NCI-H2107 (cell line): Measurements from ENCODE around the gene ACTL9.
"Not testable (repeated sequence)": the region's sequence is repeated elsewhere in the genome, so short reads cannot be mapped to it uniquely, and the experiment has no call there.

Experiments
- DNase-seq: peaks from one replicate; lab custom pipeline; 2025; lab: John Stamatoyannopoulos, UW

Gene ACTL9, protein sequence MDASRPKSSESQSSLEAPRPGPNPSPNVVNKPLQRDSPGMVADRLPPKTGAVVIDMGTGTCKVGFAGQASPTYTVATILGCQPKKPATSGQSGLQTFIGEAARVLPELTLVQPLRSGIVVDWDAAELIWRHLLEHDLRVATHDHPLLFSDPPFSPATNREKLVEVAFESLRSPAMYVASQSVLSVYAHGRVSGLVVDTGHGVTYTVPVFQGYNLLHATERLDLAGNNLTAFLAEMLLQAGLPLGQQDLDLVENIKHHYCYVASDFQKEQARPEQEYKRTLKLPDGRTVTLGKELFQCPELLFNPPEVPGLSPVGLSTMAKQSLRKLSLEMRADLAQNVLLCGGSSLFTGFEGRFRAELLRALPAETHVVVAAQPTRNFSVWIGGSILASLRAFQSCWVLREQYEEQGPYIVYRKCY

DNA sequence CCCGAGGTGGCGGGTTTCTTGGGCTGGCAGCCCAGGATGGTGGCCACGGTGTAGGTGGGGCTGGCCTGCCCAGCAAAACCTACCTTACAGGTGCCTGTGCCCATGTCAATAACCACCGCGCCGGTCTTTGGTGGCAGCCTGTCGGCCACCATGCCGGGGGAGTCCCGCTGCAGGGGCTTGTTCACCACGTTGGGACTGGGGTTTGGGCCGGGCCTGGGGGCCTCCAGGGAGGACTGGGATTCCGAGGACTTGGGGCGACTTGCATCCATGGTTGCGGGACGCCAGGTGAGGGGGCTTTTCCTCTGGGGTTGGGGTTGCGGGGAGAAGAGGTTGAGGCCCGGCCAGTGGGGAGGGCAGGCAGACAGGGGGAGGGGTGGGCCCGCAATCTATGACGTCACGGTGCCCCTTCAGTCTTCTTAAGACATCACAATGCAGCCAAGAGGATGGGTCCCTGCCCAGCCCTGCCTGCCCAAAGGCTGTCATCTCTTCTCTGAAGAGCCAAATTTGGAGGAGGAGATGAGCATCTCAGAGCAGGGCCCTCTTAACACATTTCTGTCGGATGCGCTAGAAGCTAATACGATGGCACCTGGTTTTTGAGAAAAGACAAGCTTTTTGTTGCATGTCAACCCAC is at the start of gene ACTL9:
Gene ACTL9 (minus strand): TSS at position 363 of the 631 bp plus-strand sequence. CDS start 94 bp downstream, at position 269.
- no peak for DNase-seq

DNA sequence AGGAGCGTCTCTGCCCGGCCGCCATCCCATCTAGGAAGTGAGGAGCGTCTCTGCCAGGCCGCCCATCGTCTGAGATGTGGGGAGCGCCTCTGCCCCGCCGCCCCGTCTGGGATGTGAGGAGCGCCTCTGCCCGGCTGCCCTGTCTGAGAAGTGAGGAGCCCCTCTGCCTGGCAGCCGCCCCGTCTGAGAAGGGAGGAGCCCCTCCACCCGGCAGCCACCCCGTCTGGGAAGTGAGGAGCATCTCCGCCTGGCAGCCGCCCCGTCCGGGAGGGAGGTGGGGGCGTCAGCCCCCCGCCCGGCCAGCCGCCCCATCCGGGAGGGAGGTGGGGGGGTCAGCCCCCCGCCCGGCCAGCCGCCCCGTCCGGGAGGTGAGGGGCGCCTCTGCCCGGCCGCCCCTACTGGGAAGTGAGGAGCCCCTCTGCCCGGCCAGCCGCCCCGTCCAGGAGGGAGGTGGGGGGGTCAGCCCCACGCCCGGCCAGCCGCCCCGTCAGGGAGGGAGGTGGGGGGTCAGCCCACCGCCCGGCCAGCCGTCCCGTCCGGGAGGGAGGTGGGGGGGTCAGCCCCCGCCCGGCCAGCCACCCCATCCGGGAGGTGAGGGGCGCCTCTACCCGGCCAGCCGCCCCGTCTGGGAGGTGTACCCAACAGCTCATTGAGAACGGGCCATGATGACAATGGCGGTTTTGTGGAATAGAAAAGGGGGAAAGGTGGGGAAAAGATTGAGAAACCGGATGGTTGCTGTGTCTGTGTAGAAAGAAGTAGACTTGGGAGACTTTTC is 40.9 kb upstream of the ACTL9 start:
- DNase-seq, result not testable (repeated sequence)

DNA sequence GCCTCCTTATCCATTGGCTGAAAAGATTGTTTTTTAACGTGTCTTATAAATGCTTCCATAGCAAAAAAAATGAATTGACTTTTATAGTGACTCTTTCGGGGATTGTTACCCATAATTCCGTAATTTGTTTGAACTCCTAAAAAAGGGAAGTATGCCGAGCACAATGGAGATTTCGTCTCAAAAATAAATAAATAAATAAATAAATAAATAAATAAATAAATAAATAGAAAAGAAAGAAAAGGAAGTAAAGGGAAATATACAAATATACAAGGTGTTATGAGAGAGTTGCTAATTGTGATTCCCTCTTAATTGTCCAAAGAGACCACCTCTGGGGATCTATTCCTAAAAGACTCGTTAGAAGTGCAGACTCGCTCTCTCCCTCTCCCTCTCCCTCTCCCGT is 39.8 kb upstream of the ACTL9 start:
- no peak for DNase-seq

DNA sequence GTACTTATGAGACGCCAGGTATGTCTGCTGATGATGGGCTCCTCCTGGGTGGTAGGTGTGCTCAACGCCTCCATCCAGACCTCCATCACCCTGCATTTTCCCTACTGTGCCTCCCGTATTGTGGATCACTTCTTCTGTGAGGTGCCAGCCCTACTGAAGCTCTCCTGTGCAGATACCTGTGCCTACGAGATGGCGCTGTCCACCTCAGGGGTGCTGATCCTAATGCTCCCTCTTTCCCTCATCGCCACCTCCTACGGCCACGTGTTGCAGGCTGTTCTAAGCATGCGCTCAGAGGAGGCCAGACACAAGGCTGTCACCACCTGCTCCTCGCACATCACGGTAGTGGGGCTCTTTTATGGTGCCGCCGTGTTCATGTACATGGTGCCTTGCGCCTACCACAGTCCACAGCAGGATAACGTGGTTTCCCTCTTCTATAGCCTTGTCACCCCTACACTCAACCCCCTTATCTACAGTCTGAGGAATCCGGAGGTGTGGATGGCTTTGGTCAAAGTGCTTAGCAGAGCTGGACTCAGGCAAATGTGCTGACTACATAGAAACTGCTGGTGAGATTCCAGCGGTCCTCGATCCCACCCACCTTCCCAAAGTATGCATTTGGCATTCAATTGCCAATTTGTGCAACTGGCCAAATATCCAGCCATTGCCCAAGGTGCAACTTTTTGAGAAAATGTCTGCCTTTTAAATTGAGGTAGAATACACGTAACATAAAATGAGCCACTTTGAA is 33.0 kb upstream of the ACTL9 start:
- no peak for DNase-seq

DNA sequence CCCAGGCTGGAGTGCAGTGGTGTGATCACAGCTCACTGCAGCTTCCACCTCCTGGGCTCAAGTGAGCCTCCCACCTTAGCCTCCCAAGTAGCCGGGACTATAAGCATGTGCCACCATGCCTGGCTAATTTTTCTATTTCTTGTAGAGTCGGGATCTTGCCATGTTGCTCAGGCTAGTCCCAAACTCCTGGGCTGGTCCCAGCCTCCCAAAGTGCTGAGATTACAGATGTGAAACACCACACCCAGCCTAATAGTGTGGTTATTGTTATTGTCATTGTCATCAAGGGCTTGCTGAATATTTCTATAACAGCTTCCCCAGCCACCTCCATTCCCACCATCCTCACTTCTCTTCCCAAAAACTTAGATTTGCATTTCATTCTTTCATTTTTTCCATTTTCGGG is 25.7 kb upstream of the ACTL9 start:
- no peak for DNase-seq

DNA sequence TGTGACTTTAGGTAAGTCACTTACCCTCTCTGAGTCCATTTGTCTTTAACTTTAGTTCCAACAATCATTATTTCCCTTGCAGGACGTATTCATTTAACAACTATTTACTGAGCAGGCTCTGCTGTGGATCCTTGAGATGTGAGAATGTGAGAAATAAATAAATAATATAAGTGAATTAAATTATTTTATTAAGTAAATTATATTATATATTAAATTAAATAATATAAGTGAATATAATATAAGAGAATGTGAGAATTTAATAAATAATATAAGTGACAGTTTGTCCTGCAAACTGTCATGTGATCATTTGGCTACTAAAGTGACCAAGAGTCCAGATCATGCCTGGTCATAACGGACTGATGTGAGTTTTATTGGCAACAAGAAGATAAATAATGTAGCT is 23.4 kb upstream of the ACTL9 start:
- no peak for DNase-seq

DNA sequence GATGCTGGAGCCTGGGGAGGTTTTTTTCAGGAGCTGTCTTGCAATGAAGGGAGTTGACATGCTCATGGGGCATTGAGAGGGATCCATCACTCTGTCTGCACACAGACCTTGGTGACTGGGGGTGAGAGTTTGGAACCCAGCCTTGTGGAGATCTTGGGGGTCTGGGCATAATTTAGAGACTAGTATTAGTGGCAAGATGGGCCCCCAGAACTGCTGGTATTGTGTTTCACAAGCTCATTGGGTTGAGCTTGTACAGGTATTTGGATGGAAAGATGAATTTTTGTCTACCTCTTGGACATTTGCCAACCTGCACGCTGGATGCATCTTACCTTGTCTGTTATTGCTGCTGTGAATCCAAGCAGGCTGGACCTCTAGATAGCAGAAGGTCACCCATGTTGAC is 22.7 kb upstream of the ACTL9 start, which contains the start of gene OR2Z1:
Gene OR2Z1 (plus strand): TSS at position 301 of the 400 bp plus-strand sequence. CDS start 9,395 bp downstream, outside the sequence.
- no peak for DNase-seq

DNA sequence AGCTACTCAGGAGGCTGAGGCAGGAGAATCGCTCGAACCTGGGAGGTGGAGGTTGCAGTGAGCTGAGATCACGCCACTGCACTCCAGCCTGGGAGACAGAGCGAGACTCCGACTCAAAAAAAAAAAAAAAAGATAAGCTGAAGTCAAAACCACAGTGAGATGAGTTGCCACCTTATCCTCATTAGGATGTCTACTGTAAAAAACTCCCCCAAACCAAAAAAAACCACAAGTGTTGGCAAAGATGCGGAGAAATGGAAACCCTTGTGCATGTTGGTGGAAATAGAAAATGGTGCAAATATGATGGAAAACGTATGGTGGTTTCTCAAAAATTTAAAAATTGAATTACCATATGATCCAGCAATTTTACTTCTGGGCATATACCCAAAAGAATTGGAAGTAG is 11.7 kb upstream of the ACTL9 start:
- not testable (repeated sequence) for DNase-seq

DNA sequence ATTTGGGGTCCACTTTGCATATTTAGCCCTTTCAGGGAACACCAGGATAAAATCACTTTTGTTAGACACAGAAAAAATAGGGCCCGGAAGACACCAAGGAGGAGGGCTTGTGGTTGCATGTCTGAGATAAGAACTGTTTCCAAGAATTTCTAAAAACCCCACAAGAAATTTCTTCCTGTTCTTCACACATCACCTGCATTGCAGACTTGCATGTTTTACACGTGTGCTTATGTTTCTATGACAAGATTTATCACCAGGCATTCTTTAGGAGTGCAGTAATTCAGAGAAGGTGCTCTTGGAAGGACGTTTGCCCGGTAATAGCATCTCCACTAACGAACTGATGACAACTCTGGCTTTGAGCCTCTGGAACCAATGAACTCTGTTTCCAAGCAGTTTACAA is 7.1 kb upstream of the ACTL9 start:
- no peak for DNase-seq

DNA sequence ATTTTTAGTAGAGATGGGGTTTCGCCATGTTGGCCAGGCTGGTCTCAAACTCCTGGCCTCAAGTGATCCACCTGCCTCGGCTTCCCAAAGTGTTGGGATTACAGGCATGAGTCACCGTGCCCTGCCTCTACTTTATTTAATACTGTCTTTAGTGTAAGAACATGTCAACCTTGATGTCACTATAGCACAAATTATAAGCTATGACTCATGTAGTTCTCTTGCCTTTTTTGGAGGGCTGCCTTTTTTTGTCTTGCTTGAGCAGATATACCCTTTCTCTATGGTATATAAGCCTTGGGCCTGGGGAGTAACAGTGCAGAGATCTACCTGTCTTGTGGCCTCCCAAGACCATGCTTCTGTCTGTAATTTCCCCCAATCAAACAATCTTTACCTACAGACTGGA is 6.7 kb upstream of the ACTL9 start:
- not testable (repeated sequence) for DNase-seq

DNA sequence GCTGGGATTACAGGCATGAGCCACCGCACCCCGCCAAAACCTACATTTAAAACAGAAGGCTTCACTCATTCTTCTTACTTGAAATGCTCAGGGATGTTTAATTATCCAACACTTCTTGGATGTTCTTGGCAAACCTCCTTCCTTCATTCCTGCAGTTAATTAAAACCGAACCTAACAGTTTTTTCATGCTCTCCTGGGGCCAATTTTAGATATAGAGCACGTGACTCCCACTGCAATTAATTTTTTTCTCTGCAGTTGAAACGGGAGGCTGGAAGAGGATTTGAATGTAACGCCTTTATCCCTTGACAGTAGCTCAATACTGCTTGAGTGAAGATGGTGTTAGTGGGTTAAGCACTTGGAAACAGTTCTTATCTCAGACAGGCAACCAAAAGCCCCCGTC is 4.6 kb upstream of the ACTL9 start:
- no peak for DNase-seq

DNA sequence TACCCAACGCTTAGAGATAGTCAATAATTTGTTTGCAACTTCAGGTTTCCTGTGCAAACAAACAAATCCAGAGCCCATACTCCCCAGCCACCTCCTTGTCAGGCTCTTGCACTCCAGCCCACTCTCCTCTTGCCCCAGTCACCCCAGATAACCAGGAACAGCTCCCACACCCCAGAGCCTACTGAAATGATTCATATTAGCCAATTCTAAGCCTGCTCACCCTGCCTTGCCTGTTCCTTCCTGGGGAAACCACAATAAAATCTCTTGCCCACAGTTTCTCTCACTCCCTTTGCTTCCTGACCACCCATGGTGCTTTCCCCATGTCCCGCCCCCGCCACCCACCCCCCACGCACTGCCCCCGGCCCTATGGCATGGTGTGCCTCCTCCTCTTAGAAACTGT is 3.8 kb upstream of the ACTL9 start:
- DNase-seq, result no peak

DNA sequence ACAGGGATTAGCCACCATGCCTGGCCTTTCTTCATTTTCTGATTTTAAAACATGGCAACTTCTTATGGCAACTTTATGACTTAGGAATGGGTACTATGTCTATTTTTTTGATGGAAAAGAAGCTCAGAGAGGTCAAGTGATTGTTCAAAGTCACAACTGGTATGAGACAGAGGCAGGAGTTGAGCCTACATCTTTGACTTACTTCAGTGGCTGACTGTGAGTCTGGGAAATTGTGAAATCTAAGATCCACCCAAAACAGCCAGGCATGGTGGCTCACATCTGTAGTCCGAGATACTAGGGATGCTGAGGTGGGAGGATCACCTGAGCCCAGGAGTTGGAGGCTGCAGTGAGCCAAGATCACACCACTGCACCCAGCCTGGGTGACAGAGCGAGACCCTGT is 2.4 kb upstream of the ACTL9 start:
- DNase-seq, result no peak

DNA sequence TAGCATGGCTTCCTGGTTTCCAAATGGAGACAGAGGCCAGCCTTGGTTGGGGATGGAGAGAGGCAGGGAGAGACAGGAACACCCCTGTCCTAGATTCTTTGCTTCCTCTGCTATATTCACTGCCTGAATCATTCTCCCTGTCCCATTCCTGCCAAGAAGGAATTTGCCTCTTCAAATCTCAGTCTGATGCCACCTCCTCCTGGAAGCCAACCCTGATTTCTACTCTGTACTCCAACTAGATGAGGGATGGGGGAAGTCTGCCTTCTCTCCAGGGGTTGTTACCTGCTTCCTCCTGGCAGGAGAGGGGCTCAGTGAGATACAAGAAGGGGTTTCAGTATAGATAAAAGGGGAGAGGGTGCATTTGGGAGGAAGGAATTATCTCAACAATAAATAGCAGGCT is 1.3 kb upstream of the ACTL9 start:
- no peak for DNase-seq

DNA sequence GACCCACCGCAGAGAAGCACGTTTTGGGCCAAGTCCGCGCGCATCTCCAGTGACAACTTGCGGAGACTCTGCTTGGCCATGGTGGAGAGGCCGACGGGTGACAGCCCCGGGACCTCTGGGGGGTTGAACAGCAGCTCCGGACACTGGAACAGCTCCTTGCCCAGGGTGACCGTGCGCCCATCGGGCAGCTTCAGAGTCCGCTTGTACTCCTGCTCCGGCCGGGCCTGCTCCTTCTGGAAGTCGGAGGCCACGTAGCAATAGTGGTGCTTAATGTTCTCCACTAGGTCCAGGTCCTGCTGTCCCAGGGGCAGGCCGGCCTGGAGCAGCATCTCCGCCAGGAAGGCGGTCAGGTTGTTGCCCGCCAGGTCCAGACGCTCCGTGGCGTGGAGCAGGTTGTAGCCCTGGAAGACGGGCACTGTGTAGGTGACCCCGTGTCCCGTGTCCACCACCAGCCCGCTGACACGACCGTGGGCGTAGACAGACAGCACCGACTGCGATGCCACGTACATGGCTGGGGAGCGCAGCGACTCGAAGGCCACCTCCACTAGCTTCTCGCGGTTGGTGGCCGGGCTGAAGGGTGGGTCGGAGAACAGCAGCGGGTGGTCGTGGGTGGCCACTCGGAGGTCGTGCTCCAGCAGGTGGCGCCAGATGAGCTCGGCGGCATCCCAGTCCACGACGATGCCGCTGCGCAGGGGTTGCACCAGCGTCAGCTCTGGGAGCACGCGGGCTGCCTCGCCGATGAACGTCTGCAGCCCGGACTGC is 743 bp downstream of the ACTL9 start:
- DNase-seq, result no peak

DNA sequence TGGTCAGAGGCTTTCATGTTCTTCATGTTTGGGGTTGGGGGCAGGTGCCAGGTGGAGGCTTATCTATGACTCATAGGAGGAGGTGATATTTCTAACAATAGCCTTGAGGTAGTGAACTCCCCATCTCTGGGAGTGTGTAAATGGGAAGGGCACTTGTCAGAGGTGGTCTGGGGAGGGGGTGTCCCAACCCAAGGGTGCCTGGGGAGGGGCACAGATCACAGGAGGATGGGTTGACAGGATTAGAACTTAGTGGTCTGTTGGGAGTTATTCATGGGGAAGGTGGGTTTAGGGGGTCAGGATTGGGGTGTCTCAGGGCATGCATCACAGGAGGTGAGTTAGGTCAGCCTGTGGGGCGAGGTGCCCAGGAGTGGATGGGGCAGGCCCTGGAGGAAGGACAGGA is 1.6 kb downstream of the ACTL9 start:
- no peak for DNase-seq

DNA sequence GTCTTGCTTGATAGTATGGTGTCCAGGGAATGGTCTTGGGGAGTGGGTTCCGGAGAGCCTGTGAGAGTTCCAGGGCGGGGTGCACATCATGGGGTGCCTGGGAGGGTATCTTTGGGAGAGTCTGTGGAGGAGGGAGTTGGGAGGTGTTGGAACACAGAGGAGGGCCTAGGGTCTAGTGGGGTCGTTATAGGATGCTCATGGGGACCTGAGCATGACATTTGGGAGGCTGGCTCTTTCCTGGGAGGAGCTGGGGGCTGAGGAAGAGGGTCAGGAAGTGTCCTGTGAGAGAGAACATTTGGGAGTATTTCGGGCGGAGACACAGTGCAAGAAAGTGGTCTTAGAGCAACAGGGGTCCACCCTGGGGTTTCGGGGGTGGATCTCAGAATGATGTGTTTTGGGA is 2.7 kb downstream of the ACTL9 start:
- no peak for DNase-seq

DNA sequence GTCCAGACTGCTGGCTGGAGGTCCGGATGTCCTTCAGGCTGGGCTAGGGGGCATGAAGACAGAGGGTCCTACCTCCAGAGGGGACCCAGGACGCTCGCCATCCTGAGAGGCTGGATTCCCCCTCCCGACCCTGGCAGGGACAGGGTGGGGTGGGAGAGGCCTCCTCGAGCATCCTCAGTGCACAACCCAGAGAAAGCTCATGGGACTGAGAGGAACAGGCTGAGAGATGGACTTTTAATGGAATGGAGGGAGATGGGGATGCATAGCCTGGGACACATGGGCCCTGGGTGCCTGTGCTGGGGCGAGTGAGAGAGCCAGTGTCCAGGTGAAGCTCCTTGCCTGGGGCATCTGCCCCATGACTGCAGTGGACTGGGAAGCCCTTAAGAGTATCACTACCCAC is 3.1 kb downstream of the ACTL9 start:
- no peak for DNase-seq

DNA sequence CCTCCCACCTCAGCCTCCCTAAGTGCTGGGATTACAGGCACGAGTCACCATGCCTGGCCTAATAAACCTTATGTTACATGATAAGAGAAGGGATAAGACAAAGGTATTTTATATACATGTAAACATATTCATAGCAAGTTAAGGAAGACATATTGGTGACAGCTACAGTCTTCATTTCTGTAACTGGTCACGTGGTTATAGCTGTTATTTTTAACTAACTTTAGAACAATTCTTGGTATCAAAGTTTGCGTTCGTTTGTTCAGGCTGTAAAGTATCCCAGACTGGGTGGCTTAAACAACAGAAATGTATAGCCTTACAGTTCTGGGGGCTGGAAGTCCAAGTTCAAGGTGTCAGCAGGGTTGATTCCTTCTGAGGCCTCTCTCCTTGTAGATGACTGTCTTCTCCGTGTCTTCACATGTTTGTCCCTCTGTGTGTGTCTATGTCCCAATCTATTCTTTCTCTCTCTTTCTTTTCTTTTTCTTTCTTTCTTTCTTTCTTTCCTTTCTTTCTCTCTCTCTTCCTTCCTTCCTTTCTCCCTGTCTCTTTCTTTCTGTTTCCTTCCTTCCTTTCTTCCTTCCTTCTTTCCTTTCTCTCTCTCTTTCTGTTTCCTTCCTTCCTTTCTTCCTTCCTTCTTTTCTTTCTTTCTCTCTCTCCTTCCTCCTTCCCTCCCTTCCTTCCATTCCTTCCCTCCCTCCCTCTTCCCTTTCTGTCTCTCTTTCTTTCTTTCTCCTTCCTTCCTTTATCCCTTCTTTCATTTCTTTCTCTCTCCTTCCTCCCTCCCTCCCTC is 7.6 kb downstream of the ACTL9 start:
- no peak for DNase-seq

DNA sequence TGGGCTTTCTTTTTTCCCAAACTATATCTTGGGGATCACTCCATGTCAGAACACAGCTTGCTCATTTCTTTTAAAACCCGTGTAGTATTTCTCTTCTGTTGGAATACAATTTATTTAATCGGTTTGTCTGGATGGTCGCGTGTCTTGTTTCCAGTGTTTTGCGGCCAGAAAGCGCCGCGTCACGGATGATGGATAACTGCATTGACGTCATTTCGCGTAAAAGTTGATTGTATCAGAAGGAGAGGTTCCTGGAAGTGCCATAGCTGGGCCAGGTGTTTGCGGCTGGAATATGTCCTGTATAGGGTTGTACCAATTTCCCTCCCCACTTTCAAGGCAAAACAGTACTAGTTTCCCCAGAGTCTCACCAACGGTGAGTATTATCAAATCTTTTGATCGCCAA is 9.7 kb downstream of the ACTL9 start:
- DNase-seq, result no peak

DNA sequence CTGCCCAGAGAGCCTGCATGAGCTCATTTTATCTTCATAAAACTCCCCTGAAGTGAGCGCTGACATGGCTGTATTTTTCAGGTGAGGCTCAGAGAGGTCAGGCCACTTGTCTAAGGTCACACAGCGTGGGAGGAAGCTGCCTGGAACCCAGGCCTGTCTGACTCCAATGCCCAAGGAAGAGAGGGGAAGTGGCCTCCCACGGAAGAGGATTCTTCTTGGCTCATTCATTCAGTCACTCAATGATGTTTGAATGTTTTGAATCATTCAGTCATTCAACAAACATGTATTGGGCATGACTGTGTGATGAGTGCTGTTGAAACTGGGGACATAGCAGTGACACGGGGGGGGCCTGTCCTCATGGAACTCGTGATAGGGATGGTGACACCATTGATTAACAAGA is 12.0 kb downstream of the ACTL9 start:
- no peak for DNase-seq
